SU-DHL-6 (cell line): Measurements from ENCODE around the gene CNOT11.
A peak's percentile ranks its signal among the peaks of the same experiment; 100 is the strongest.

ENCODE experiments used
- H2AFZ ChIP-seq: fragments of 200-600 bp; sonication (generic); 2 replicates; pipeline ENCODE4 v1.6.1; 2014; ENCODE audit warnings: low read depth, mild to moderate bottlenecking, moderate library complexity, mixed read lengths, antibody characterized with exemption, low read length; ENCODE audit not compliant: severe bottlenecking
- H3F3A ChIP-seq: fragments of 200-600 bp; shearing (Covaris generic); 2 replicates; pipeline ENCODE4 v1.6.0; 2016; ENCODE audit warnings: antibody characterized with exemption, mild to moderate bottlenecking; ENCODE audit not compliant: insufficient read depth
- H3K27ac ChIP-seq: fragments of 200-600 bp; sonication (generic); 2 replicates; pipeline ENCODE4 v1.5.1; 2016; ENCODE audit warnings: low read depth, mild to moderate bottlenecking, low read length, moderate library complexity, mixed read lengths
- H3K27me3 ChIP-seq: fragments of 200-600 bp; sonication (generic), shearing (Covaris generic); 2 replicates; pipeline ENCODE4 v1.6.0; 2014; ENCODE audit warnings: mild to moderate bottlenecking, low read length
- H3K36me3 ChIP-seq: fragments of 200-600 bp; sonication (generic); 2 replicates; pipeline ENCODE4 v1.6.1; 2014; ENCODE audit warnings: mild to moderate bottlenecking, low read length, mixed read lengths
- H3K4me2 ChIP-seq: fragments of 300-600, 200-600 bp; shearing (Covaris generic), sonication (generic); 2 replicates; pipeline ENCODE4 v1.6.0; 2014; ENCODE audit warnings: low read length, low read depth, mild to moderate bottlenecking; ENCODE audit not compliant: poor library complexity, severe bottlenecking
- H3K4me3 ChIP-seq: fragments of 200-600 bp; sonication (generic); 2 replicates; pipeline ENCODE4 v1.5.1; 2014; ENCODE audit warnings: antibody characterized with exemption, low read length, mild to moderate bottlenecking, mixed read lengths; ENCODE audit not compliant: insufficient read depth, poor library complexity, severe bottlenecking
- H3K79me2 ChIP-seq: fragments of 200-600 bp; sonication (generic); 2 replicates; pipeline ENCODE4 v1.6.1; 2014; ENCODE audit warnings: mild to moderate bottlenecking, low read length, moderate library complexity; ENCODE audit not compliant: insufficient read depth
- H3K9ac ChIP-seq: fragments of 200-600 bp; sonication (generic); 2 replicates; pipeline ENCODE4 v1.7.0; 2014; ENCODE audit warnings: mild to moderate bottlenecking, low read length
- H3K9me2 ChIP-seq: fragments of 200-600 bp; sonication (generic); replicated peaks from 2 replicates; pipeline ENCODE4 v1.6.1; 2014; ENCODE audit warnings: low read length; ENCODE audit not compliant: insufficient read depth
- H3K9me3 ChIP-seq: fragments of 200-600 bp; sonication (generic); 2 replicates; pipeline ENCODE4 v1.6.1; 2014; ENCODE audit warnings: low read length, mixed read lengths; ENCODE audit not compliant: insufficient read depth
- H4K20me1 ChIP-seq: fragments of 200-600 bp; sonication (generic); 2 replicates; pipeline ENCODE4 v1.6.1; 2014; ENCODE audit warnings: low read depth, mild to moderate bottlenecking, antibody characterized with exemption, low read length, moderate library complexity, mixed read lengths
- CTCF ChIP-seq: fragments of 200-600 bp; sonication (generic); IDR thresholded peaks from one replicate; pipeline ENCODE4 v1.5.1; 2017; ENCODE audit warnings: antibody characterized with exemption, mild to moderate bottlenecking, low read length, moderate library complexity; ENCODE audit not compliant: insufficient read depth, poor library complexity, severe bottlenecking
- EZH2phosphoT487 ChIP-seq: fragments of 200-600 bp; sonication (generic), shearing (Covaris generic); conservative IDR thresholded peaks from 2 replicates; pipeline ENCODE4 v1.6.1; 2018; ENCODE audit warnings: mild to moderate bottlenecking, antibody characterized with exemption, low read length, moderate library complexity, mixed read lengths

Gene CNOT11

DNA sequence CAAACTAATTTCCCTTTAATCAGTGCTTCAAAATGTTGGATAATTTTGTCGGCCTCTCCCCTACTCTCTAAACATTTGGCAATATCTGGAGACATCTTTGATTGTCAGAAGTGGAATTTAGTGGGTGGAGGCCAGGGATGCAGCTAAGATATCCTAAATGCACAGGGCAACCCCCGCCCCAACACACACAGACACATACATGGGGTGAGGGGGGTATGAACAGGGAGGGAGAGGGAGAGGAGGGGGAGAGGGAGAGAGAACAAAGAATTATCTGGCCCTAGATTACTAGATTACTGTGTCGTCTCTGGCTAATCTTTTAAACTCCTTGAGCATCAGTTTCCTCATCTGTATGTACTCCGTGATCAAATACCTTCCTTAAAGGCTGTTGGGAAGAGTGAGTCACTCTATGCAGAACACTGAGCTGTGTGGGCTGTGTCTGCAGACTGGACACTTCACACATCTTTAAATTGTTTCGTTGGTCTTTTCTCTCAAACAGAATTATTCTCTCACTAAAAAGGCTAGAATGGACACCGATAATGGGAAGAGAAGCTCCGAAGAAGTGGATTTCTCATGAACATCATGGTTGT, 52.9 kb downstream of the CNOT11 start:
- no peaks in the 10 kb centered on the region for H3K36me3 ChIP-seq
- H3K27me3 ChIP-seq = no peaks in the 10 kb centered on the region
- peaks cover 23% of the 10 kb centered on the region for H3K79me2 ChIP-seq
- no peaks in the 10 kb centered on the region for H3K9me3 ChIP-seq
- 0 out of 2 replicates have a peak, but pooled peaks cover 5% of the 10 kb centered on the region for H3F3A ChIP-seq
- H3K9ac ChIP-seq = no peak overlapping the region
- no peak overlapping the region for H3K4me3 ChIP-seq
- no peak overlapping the region for H3K27ac ChIP-seq
- no peak overlapping the region for H2AFZ ChIP-seq
- H3K4me2 ChIP-seq = peak overlapping the region; percentile 68
- H4K20me1 ChIP-seq = no peaks in the 10 kb centered on the region
- H3K9me2 ChIP-seq = no peaks in the 10 kb centered on the region
- no peak for TF ChIP-seq CTCF
- no peak for TF ChIP-seq EZH2phosphoT487

DNA sequence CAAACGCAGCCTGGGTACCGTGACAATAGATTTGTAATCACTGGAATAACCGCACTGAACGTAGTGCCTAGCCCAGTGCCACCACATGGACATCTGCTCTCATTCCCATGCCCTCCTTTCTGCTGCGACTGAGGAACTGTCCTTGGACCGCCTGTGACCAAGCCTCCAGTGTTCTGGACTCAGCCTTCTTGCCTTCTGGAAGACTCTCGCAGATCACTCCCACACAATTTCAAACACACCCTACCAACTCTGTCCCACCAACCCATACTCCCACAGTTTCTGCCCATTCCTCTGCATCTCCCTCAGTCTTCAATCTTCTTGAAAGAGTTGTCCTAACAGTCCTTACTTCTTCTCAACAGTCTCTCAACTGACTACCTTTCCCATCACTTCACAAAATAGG, 53.7 kb downstream of the CNOT11 start:
- TF ChIP-seq EZH2phosphoT487 (no peak), CTCF (no peak)
- H3K9me2 ChIP-seq = no peaks in the 10 kb centered on the region
- H3F3A ChIP-seq = 0 out of 2 replicates have a peak, but pooled peaks cover 5% of the 10 kb centered on the region
- no peak overlapping the region for H3K4me3 ChIP-seq
- peaks cover 23% of the 10 kb centered on the region for H3K79me2 ChIP-seq
- no peaks in the 10 kb centered on the region for H3K9me3 ChIP-seq
- H4K20me1 ChIP-seq = no peaks in the 10 kb centered on the region
- H3K36me3 ChIP-seq = no peaks in the 10 kb centered on the region
- H2AFZ ChIP-seq = no peak overlapping the region
- no peaks in the 10 kb centered on the region for H3K27me3 ChIP-seq
- H3K27ac ChIP-seq = 0 out of 2 replicates have a peak overlapping the region, but pooled peaks have one; percentile 19
- H3K4me2 ChIP-seq = peak overlapping the region; percentile 68
- no peak overlapping the region for H3K9ac ChIP-seq

- Histone ChIP-seq H3K9me3 (no peaks in the 10 kb centered on the region), H3K4me2 (peak overlapping the region; percentile 68), H4K20me1 (no peaks in the 10 kb centered on the region), H3K4me3 (peak overlapping the region; percentile 92), H3K9me2 (no peaks in the 10 kb centered on the region), H3K79me2 (peaks cover 21% of the 10 kb centered on the region), H2AFZ (no peak overlapping the region), H3F3A (0 out of 2 replicates have a peak, but pooled peaks cover 5% of the 10 kb centered on the region), H3K27ac (no peak overlapping the region), H3K27me3 (no peaks in the 10 kb centered on the region), H3K36me3 (no peaks in the 10 kb centered on the region), H3K9ac (peak overlapping the region; percentile 12; the same call in 1 of the 2 replicates)
- TF ChIP-seq CTCF = no peak
- no peak for TF ChIP-seq EZH2phosphoT487
These were observed 54.8 kb downstream of the CNOT11 start for GRCh38 chr2:101307503-101307902.
